Small intestine (tissue), 7 donors: Measurements from ENCODE around the gene ARID5B. TPM values are rescaled to one million over a fixed set of nuclear protein-coding genes. Genes with fewer than 3 reads are reported as not detected.

Experiments
- DNase-seq, 2 donors: peaks; one replicate each; pipeline versions ENCODE4 v3.0.0 to v3.0.0-alpha.2; 2013
- FAIRE-seq: peaks from 2 replicates; lab custom pipeline; 2012; peaks lifted over from hg19 to GRCh38; lab: Jason Lieb, UNC
- H3K27ac ChIP-seq, 3 donors: one replicate each; pipeline ENCODE4 v1.5.1; 2013; ENCODE audit warnings: low read length in 2 of 3, mild to moderate bottlenecking in 2 of 3, control low read depth in 1 of 3, inconsistent platforms in 1 of 3, low read depth in 1 of 3, moderate library complexity in 1 of 3
- H3K27me3 ChIP-seq, 3 donors: one replicate each; pipeline ENCODE4 v1.6.1; 2013; ENCODE audit warnings: low read length in 3 of 3, inconsistent platforms in 1 of 3; ENCODE audit not compliant: control insufficient read depth in 3 of 3, insufficient read depth in 3 of 3
- H3K36me3 ChIP-seq, 3 donors: one replicate each; pipeline ENCODE4 v1.6.1; 2013; ENCODE audit warnings: low read length in 3 of 3, inconsistent platforms in 1 of 3, low read depth in 1 of 3, mild to moderate bottlenecking in 1 of 3, moderate library complexity in 1 of 3; ENCODE audit not compliant: control insufficient read depth in 3 of 3, insufficient read depth in 2 of 3
- H3K4me1 ChIP-seq, 3 donors: one replicate each; pipeline ENCODE4 v1.6.1; 2013; ENCODE audit warnings: low read length in 2 of 3, inconsistent platforms in 1 of 3, low read depth in 1 of 3, mild to moderate bottlenecking in 1 of 3, moderate library complexity in 1 of 3; ENCODE audit not compliant: control insufficient read depth in 3 of 3, insufficient read depth in 2 of 3
- H3K4me3 ChIP-seq, 3 donors: one replicate each; pipeline ENCODE4 v1.5.1; 2013; ENCODE audit warnings: low read length in 3 of 3, control low read depth in 1 of 3, inconsistent platforms in 1 of 3, low read depth in 1 of 3, mild to moderate bottlenecking in 1 of 3, moderate library complexity in 1 of 3
- H3K9me3 ChIP-seq, 2 donors: one replicate each; pipeline ENCODE4 v1.6.1; 2013; ENCODE audit warnings: low read depth in 1 of 2, low read length in 1 of 2; ENCODE audit not compliant: control insufficient read depth in 2 of 2, insufficient read depth in 1 of 2
- WGBS, 3 donors: extraction: QIAGEN DNeasy Blood & Tissue Kit; methylation state at CpG; one replicate each; pipeline ENCODE4 v1.1.7; 2013; 5-methylcytosine and 5-hydroxymethylcytosine counted together
- polyA plus RNA-seq, 4 donors: library from polyadenylated mRNA; stranded (reverse) in 3 of 4; unstranded in 1 of 4; fragments of 200-250 nt in 3 of 4; fragments of 120-200 nt in 1 of 4; gene quantifications; one replicate each; pipeline versions ENCODE4 v1.2.1 to v1.2.3, GENCODE V29; 2013
- donor health status: healthy with polysubstance abuse.
- donor health status: control.
- donor health status: control.
- donor health status: Bipolar disorder and iron deficiency.
- donor health status: healthy.

The ARID5B gene
- polyA plus RNA-seq, 4 donors = 1.1 to 24.6 (median 6.7) TPM

DNA sequence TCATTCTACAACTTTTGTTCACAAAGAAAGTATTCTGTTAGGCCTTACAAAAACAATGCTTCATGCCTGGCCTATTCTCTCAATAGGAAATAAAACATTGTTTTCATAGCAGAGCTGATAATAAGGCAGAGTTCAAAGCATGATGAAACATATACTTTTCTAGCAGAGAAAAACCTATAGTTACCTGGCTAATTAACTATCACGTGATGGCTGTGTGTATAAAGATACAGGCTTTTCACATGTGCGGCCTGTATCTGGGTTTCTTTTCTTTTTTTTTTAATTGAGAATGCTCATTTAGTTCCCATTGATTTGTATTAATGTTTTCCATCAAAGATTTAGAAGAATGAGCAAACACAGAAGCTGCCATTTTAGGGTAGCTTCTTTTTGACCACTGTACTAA, 51.7 kb downstream of the ARID5B start:
- no peak for FAIRE-seq
- Histone ChIP-seq H3K4me3 (no peak overlapping the region), H3K9me3 (no peaks in the 10 kb centered on the region), H3K27me3 (no peaks in the 10 kb centered on the region), H3K4me1 (peaks cover 0 to 20% (median 0%) of the 10 kb centered on the region in 3 donors), H3K36me3 (peaks cover 0 to 24% (median 2%) of the 10 kb centered on the region in 3 donors), H3K27ac (peak overlapping the region in 1 of 3 donors; percentile 36)
- no peak for DNase-seq
- WGBS, 3 donors = 27 to 70% (median 37%) methylated on average over 2 of the region's 2 CpGs

- Histone ChIP-seq H3K36me3 (peaks cover 0 to 10% (median 0%) of the 10 kb centered on the region in 3 donors), H3K9me3 (no peaks in the 10 kb centered on the region), H3K4me3 (no peak overlapping the region), H3K27ac (no peak overlapping the region), H3K27me3 (no peaks in the 10 kb centered on the region), H3K4me1 (peaks cover 0 to 20% (median 8%) of the 10 kb centered on the region in 3 donors)
- no peak for DNase-seq
- FAIRE-seq = no peak
- WGBS, 3 donors = 92 to 100% (median 93%) methylated on average over 4 of the region's 4 CpGs
These were observed 56.3 kb downstream of the ARID5B start for GRCh38 chr10:61957806-61958205.

DNA sequence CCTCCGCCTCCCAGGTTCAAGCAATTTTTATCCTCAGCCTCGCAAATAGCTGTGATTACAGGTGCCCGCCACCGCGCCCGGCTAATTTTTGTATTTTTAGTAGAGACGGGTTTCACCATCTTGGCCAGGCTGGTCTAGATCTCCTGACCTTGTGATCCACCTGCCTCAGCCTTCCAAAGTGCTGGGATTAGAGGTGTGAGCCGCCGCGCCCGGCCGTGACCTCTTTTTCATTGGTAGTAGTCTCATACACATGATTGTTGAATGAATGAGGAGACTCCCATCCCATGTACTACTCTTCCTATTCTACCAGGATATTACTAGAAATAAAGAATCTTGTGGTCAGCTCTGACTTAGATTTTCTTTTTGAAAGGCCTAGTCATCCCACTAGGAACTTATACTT, 56.8 kb downstream of the ARID5B start:
- Histone ChIP-seq H3K27me3 (no peaks in the 10 kb centered on the region), H3K4me1 (peaks cover 3 to 19% (median 12%) of the 10 kb centered on the region in 3 donors), H3K27ac (no peak overlapping the region), H3K9me3 (no peaks in the 10 kb centered on the region), H3K4me3 (no peak overlapping the region), H3K36me3 (peaks cover 0 to 10% (median 0%) of the 10 kb centered on the region in 3 donors)
- FAIRE-seq = no peak
- WGBS, 3 donors = 95 to 98% (median 96%) methylated on average over 12 of the region's 12 CpGs
- no peak for DNase-seq

GRCh38 chr10:61958805-61959204, 57.3 kb downstream of the ARID5B start:
- peaks cover 0 to 10% (median 0%) of the 10 kb centered on the region in 3 donors for H3K36me3 ChIP-seq
- peaks cover 4 to 20% (median 16%) of the 10 kb centered on the region in 3 donors for H3K4me1 ChIP-seq
- H3K9me3 ChIP-seq = no peaks in the 10 kb centered on the region
- H3K27me3 ChIP-seq = no peaks in the 10 kb centered on the region
- FAIRE-seq (no peak), DNase-seq (no peak)
- no peak overlapping the region for H3K4me3 ChIP-seq
- H3K27ac ChIP-seq = no peak overlapping the region

GRCh38 chr10:61959814-61960213, 58.3 kb downstream of the ARID5B start:
- Histone ChIP-seq H3K4me1 (peaks cover 6 to 29% (median 23%) of the 10 kb centered on the region in 3 donors), H3K9me3 (no peaks in the 10 kb centered on the region), H3K27ac (no peak overlapping the region), H3K4me3 (no peak overlapping the region), H3K36me3 (peaks cover 0 to 10% (median 0%) of the 10 kb centered on the region in 3 donors), H3K27me3 (no peaks in the 10 kb centered on the region)
- no peak for FAIRE-seq
- 63 to 72% (median 70%) methylated on average over 2 of the region's 2 CpGs for WGBS, 3 donors
- DNase-seq = no peak

- Histone ChIP-seq H3K36me3 (peaks cover 0 to 10% (median 0%) of the 10 kb centered on the region in 3 donors), H3K4me1 (peaks cover 6 to 29% (median 23%) of the 10 kb centered on the region in 3 donors), H3K27ac (peak overlapping the region in 1 of 3 donors; percentile 20), H3K4me3 (no peak overlapping the region), H3K9me3 (no peaks in the 10 kb centered on the region), H3K27me3 (no peaks in the 10 kb centered on the region)
- WGBS, 3 donors = 90 to 98% (median 94%) methylated on average over 2 of the region's 2 CpGs
- FAIRE-seq (no peak), DNase-seq (no peak)
These were observed 59.1 kb downstream of the ARID5B start for GRCh38 chr10:61960396-61961120.

DNA sequence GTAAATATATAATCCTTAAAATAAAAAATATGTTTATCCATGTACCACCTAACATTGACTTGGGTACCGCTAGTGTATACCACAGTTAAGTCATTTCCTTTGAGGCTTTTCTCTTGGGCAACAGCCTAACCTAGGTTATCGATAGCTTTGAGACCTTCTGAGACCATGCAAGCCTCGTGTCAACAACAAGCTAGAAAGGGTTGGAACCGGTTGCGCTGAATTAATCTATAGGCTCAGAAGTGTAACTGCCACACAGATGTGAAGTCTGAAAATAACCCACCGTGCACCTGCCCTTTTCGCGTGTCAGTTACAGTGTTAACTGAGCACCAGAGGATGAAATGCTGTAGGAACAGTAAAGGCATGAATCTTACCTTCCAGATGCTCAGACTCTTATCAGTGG, 59.8 kb downstream of the ARID5B start:
- Histone ChIP-seq H3K27ac (peak overlapping the region in 1 of 3 donors; percentile 48), H3K4me3 (no peak overlapping the region), H3K9me3 (no peaks in the 10 kb centered on the region), H3K27me3 (no peaks in the 10 kb centered on the region), H3K36me3 (peaks cover 0 to 7% (median 0%) of the 10 kb centered on the region in 3 donors), H3K4me1 (peaks cover 6 to 33% (median 23%) of the 10 kb centered on the region in 3 donors)
- no peak for FAIRE-seq
- 55 to 74% (median 61%) methylated on average over 8 of the region's 8 CpGs for WGBS, 3 donors
- no peak for DNase-seq

DNA sequence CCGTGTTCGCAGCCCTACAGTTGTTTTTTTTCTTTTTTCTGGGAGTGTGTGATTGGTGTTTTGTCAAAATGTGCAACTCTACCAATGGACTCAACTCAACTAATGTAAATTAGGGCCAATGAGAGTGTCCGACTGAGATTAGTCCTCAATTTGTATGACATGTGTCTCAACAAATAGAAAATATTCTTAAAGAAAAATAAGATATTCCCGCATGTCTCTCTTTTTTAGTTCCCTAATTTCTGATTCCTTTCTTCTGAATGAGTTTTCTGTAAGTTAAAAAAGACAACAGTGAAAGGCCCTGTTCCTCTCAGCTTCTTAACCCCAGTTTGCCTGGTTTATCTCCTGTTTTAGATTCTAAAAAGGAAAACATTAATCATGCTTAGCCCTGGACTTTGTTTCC, 61.5 kb downstream of the ARID5B start:
- Histone ChIP-seq H3K27me3 (no peaks in the 10 kb centered on the region), H3K27ac (peak overlapping the region in 2 of 3 donors; percentile 15 to 75), H3K4me1 (peaks cover 6 to 45% (median 28%) of the 10 kb centered on the region in 3 donors), H3K4me3 (no peak overlapping the region), H3K36me3 (peaks cover 0 to 4% (median 0%) of the 10 kb centered on the region in 3 donors), H3K9me3 (no peaks in the 10 kb centered on the region)
- 65 to 77% (median 68%) methylated on average over 4 of the region's 4 CpGs for WGBS, 3 donors
- DNase-seq (no peak), FAIRE-seq (no peak)
